Nephron (organoid): ENCODE measurements around the gene D2HGDH.
"Not testable (repeated sequence)": the region's sequence is repeated elsewhere in the genome, so short reads cannot be mapped to it uniquely, and the experiment has no call there.

Experiments
- H3K27ac Mint-ChIP-seq, 3 experiments: 2 replicates each; pipeline ENCODE4 v1.8.0; 2020; ENCODE audit warnings: mixed read lengths in 3 of 3, mild to moderate bottlenecking in 2 of 3, moderate library complexity in 1 of 3
- H3K27me3 Mint-ChIP-seq: 2 replicates; pipeline ENCODE4 v1.8.0; 2021; ENCODE audit warnings: low read depth, mild to moderate bottlenecking, moderate library complexity, mixed read lengths
- H3K36me3 Mint-ChIP-seq: 2 replicates; pipeline ENCODE4 v1.8.0; 2020; ENCODE audit warnings: low read depth, mixed read lengths
- H3K4me1 Mint-ChIP-seq: 2 replicates; pipeline ENCODE4 v1.8.0; 2020; ENCODE audit warnings: mixed read lengths
- H3K4me3 Mint-ChIP-seq, 3 experiments: 2 replicates each; pipeline ENCODE4 v1.8.0; 2020; ENCODE audit warnings: mild to moderate bottlenecking in 3 of 3, mixed read lengths in 3 of 3, moderate library complexity in 2 of 3
- H3K9me3 Mint-ChIP-seq: 2 replicates; pipeline ENCODE4 v1.8.0; 2020; ENCODE audit warnings: mixed read lengths
- CTCF ChIP-seq, 3 experiments: fragments of 200-600 bp; sonication (generic); IDR thresholded peaks; one replicate each; pipeline ENCODE4 v1.5.0; 2021; ENCODE audit warnings: antibody characterized with exemption in 3 of 3; ENCODE audit not compliant: unreplicated experiment in 3 of 3

The D2HGDH gene

DNA sequence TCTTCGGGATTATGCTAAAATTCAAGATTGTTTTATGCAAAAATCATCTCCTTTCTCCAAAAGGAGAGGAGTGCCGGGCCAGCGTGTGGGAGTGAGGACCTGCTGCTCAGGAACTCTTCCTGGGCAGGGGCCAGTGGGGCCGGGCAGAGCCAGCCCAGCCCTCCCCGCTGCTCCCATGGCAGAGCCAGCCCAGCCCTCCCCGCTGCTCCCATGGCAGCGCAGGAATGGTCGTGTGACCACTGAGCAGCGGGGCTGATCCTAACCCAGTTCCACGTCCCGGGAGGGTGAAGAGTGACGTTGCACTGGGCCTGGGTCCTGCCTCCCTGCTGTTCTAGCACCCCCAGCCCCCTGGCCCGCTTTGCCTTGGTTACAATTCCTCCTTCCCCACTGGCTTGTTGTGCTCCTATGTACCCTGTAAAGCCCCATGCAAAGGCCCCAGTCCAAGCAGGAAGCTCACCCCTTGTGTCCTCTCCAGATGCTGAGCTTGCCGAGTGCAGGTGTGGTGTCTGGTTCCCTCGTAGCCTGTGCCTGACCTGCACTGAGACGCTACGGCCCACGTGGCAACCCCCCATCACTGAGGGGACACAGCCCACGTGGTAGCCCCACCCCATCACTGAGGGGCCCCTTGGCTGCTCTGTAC is 63.1 kb downstream of the D2HGDH start:
- peaks cover 3% of the 10 kb centered on the region for H3K27me3 Mint-ChIP-seq
- peaks cover 6% of the 10 kb centered on the region for H3K9me3 Mint-ChIP-seq
- peak overlapping the region in 2 of 3 experiments; percentile 13 to 49 for H3K27ac Mint-ChIP-seq
- no peaks in the 10 kb centered on the region for H3K36me3 Mint-ChIP-seq
- H3K4me3 Mint-ChIP-seq = no peak overlapping the region
- peaks cover 15% of the 10 kb centered on the region for H3K4me1 Mint-ChIP-seq
- TF ChIP-seq CTCF (IDR thresholded peaks at IDR 0.05; ENCODE audit: unreplicated experiment in 3 of 3) = no peak

- peaks cover 5% of the 10 kb centered on the region for H3K9me3 Mint-ChIP-seq
- H3K4me3 Mint-ChIP-seq = no peak overlapping the region
- no peak overlapping the region for H3K27ac Mint-ChIP-seq
- peaks cover 3% of the 10 kb centered on the region for H3K27me3 Mint-ChIP-seq
- H3K36me3 Mint-ChIP-seq = no peaks in the 10 kb centered on the region
- peaks cover 15% of the 10 kb centered on the region for H3K4me1 Mint-ChIP-seq
- no peak for TF ChIP-seq CTCF (IDR thresholded peaks at IDR 0.05; ENCODE audit: unreplicated experiment in 3 of 3)
These were observed 63.7 kb downstream of the D2HGDH start for GRCh38 chr2:241798081-241798630.

- Mint-ChIP-seq H3K36me3 (no peaks in the 10 kb centered on the region), H3K9me3 (no peaks in the 10 kb centered on the region), H3K27ac (no peak overlapping the region), H3K4me1 (peaks cover 15% of the 10 kb centered on the region), H3K27me3 (peaks cover 3% of the 10 kb centered on the region), H3K4me3 (no peak overlapping the region)
- no peak for TF ChIP-seq CTCF (IDR thresholded peaks at IDR 0.05; ENCODE audit: unreplicated experiment in 3 of 3)
These were observed 64.4 kb downstream of the D2HGDH start for GRCh38 chr2:241798631-241799521.

GRCh38 chr2:241799522-241800197 is 65.2 kb downstream of the D2HGDH start:
- H3K4me3 Mint-ChIP-seq = no peak overlapping the region
- H3K9me3 Mint-ChIP-seq = no peaks in the 10 kb centered on the region
- H3K36me3 Mint-ChIP-seq = no peaks in the 10 kb centered on the region
- peaks cover 15% of the 10 kb centered on the region for H3K4me1 Mint-ChIP-seq
- H3K27me3 Mint-ChIP-seq = peaks cover 3% of the 10 kb centered on the region
- TF ChIP-seq CTCF (IDR thresholded peaks at IDR 0.05; ENCODE audit: unreplicated experiment in 3 of 3) = no peak
- H3K27ac Mint-ChIP-seq = peak overlapping the region in 1 of 3 experiments; percentile 60

GRCh38 chr2:241800198-241800903 is 65.9 kb downstream of the D2HGDH start:
- not testable (repeated sequence) for H3K4me3 Mint-ChIP-seq, H3K27me3 Mint-ChIP-seq, H3K36me3 Mint-ChIP-seq, H3K9me3 Mint-ChIP-seq
- Mint-ChIP-seq H3K4me1 (peaks cover 15% of the 10 kb centered on the region), H3K27ac (peak overlapping the region in 1 of 3 experiments; percentile 60)
